Panc1 (cell line): ENCODE measurements around the gene PADI2. TPM values are rescaled to one million over a fixed set of nuclear protein-coding genes. Genes with fewer than 3 reads are reported as not detected.

Experiments used
- ATAC-seq: fragments of 200-7000 bp; cut with Tn5 transposase; 2 replicates; pipeline ENCODE4 v1.9.1; 2020; ENCODE audit warnings: mild to moderate bottlenecking, moderate library complexity
- BruUV-seq: library from RNA; stranded (reverse); fragments of 400-500 nt; replicated peaks from 2 replicates; lab custom pipeline; 2021; lab: Mats Ljungman, UMichigan
- CTCF ChIA-PET: fragments of 300-600 bp; sonication (Branson Sonifier 250); formaldehyde crosslinking; loops from one replicate; lab custom pipeline; 2022; ENCODE audit warnings: antibody characterized with exemption; lab: Charles Lee
- POLR2A ChIA-PET: fragments of 300-600 bp; sonication (Branson Sonifier 250); formaldehyde crosslinking; loops from one replicate; lab custom pipeline; 2022; ENCODE audit warnings: antibody characterized with exemption; lab: Charles Lee
- DNase-seq: peaks from one replicate; pipeline ENCODE4 v3.0.0-alpha.2; 2010; ENCODE audit warnings: low read depth, low spot score
- H3K27ac ChIP-seq: 2 replicates; pipeline ENCODE4 v1.5.1; 2011; ENCODE audit warnings: mild to moderate bottlenecking, low read length, inconsistent platforms
- H3K27me3 ChIP-seq: fragments of 200-500 bp; sonication (Bioruptor generic); 2 replicates; pipeline ENCODE4 v1.6.0; 2014; ENCODE audit warnings: low read length, inconsistent platforms; ENCODE audit not compliant: control insufficient read depth, insufficient read depth
- H3K36me3 ChIP-seq: fragments of 200-500 bp; sonication (Bioruptor generic); 2 replicates; pipeline ENCODE4 v1.5.1; 2014; ENCODE audit warnings: inconsistent platforms, mild to moderate bottlenecking, low read length, moderate library complexity; ENCODE audit not compliant: control insufficient read depth, insufficient read depth
- H3K4me1 ChIP-seq: 2 replicates; pipeline ENCODE4 v1.5.1; 2011; ENCODE audit warnings: inconsistent platforms, mild to moderate bottlenecking, low read length, moderate library complexity; ENCODE audit not compliant: control insufficient read depth, insufficient read depth
- H3K4me3 ChIP-seq, 2 experiments: 2 replicates each; pipeline ENCODE4 v1.5.1; 2011 to 2012; ENCODE audit warnings: low read depth in 2 of 2, low read length in 2 of 2, mild to moderate bottlenecking in 2 of 2, inconsistent platforms in 1 of 2, moderate library complexity in 1 of 2
- H3K9me3 ChIP-seq: fragments of 200-500 bp; sonication (Bioruptor generic); 2 replicates; pipeline ENCODE4 v1.5.1; 2014; ENCODE audit warnings: low read depth, mild to moderate bottlenecking, inconsistent platforms, low read length, moderate library complexity; ENCODE audit not compliant: control insufficient read depth, insufficient read depth
- POLR2AphosphoS5 ChIP-seq: IDR thresholded peaks from 2 replicates; pipeline ENCODE4 v1.6.1; 2012; ENCODE audit warnings: mild to moderate bottlenecking, low read depth, low read length, moderate library complexity
- SIN3A ChIP-seq: IDR thresholded peaks from 2 replicates; pipeline ENCODE4 v1.6.1; 2012; ENCODE audit warnings: low read depth, mild to moderate bottlenecking, low read length, moderate library complexity, borderline replicate concordance; ENCODE audit not compliant: insufficient read depth
- TCF7L2 ChIP-seq: IDR thresholded peaks from 2 replicates; pipeline ENCODE4 v1.6.1; 2011; ENCODE audit warnings: mild to moderate bottlenecking, low read depth, low read length, inconsistent platforms
- in situ Hi-C: cut with HindIII; loops from 2 replicates; pipeline ENCODE4 v1.10.0; 2016; ENCODE audit warnings: low sequenced_read_pairs, low pct_unique_long_range_greater_than_20kb
- intact Hi-C: fragments of 100-400 bp; cut with micrococcal nuclease; formaldehyde crosslinking; loops from one replicate; pipeline ENCODE4 v1.10.0; 2022; ENCODE audit not compliant: unreplicated experiment
- total RNA-seq: library from RNA; stranded (reverse); gene quantifications from one replicate; pipeline ENCODE4 v1.2.1, GENCODE V29; 2021; ENCODE audit not compliant: unreplicated experiment
- TF ChIP-seq, protein P1 (sequence below): fragments of 450-650 bp; IDR thresholded peaks from 2 replicates; pipeline ENCODE4 v1.5.1; 2017; ENCODE audit warnings: mild to moderate bottlenecking
- TF ChIP-seq, protein P2 (sequence below), 2 experiments: IDR thresholded peaks; 2 replicates each; pipeline ENCODE4 v1.6.1; 2011 to 2012; ENCODE audit warnings: low read depth in 2 of 2, control low read depth in 1 of 2, low read length in 1 of 2, mild to moderate bottlenecking in 1 of 2, moderate library complexity in 1 of 2; ENCODE audit not compliant: insufficient read depth in 1 of 2

PADI2 gene
- total RNA-seq, 1 experiment from 2014 or later: 507 TPM

DNA sequence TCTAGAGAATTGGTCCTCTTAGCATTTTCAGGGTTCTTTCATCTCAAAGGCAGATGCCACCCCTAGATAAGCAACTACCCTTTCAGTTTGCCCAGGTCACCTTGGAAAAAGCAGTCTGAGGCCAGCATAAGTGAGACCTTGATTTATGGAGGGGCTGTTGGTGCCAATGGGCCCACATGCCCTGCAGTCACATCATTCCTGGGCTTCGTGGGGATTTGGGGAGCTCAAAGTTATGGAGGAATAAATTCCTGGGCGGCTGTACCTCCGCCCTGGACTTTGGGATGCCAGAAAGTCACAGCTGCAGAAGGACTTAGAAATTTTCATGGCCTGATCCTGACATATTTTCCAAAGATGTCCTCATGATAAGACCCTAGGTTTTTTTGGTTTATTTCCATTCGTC is 62.7 kb downstream of the PADI2 start:
- no TSS peak for BruUV-seq
- H3K36me3 ChIP-seq: peaks cover 2% of the 10 kb centered on the region; the same call in 1 of the 2 replicates
- in situ Hi-C loops: no loop called here
- ATAC-seq (no peak), DNase-seq (no peak)
- intact Hi-C loops: loop anchor here (5.0 kb wide), 2 partner anchors 281 to 351 kb away; no protein-coding TSS in a partner anchor
- no peaks in the 10 kb centered on the region for H3K9me3 ChIP-seq
- H3K27me3 ChIP-seq: no peaks in the 10 kb centered on the region
- ChIA-PET POLR2A (no interaction called here), CTCF (no interaction called here)
- H3K4me3 ChIP-seq: no peak overlapping the region
- TF ChIP-seq SIN3A (no peak), POLR2AphosphoS5 (no peak), TCF7L2 (no peak)
- TF ChIP-seq, protein P1, sequence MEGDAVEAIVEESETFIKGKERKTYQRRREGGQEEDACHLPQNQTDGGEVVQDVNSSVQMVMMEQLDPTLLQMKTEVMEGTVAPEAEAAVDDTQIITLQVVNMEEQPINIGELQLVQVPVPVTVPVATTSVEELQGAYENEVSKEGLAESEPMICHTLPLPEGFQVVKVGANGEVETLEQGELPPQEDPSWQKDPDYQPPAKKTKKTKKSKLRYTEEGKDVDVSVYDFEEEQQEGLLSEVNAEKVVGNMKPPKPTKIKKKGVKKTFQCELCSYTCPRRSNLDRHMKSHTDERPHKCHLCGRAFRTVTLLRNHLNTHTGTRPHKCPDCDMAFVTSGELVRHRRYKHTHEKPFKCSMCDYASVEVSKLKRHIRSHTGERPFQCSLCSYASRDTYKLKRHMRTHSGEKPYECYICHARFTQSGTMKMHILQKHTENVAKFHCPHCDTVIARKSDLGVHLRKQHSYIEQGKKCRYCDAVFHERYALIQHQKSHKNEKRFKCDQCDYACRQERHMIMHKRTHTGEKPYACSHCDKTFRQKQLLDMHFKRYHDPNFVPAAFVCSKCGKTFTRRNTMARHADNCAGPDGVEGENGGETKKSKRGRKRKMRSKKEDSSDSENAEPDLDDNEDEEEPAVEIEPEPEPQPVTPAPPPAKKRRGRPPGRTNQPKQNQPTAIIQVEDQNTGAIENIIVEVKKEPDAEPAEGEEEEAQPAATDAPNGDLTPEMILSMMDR: no peak
- TF ChIP-seq, protein P2, sequence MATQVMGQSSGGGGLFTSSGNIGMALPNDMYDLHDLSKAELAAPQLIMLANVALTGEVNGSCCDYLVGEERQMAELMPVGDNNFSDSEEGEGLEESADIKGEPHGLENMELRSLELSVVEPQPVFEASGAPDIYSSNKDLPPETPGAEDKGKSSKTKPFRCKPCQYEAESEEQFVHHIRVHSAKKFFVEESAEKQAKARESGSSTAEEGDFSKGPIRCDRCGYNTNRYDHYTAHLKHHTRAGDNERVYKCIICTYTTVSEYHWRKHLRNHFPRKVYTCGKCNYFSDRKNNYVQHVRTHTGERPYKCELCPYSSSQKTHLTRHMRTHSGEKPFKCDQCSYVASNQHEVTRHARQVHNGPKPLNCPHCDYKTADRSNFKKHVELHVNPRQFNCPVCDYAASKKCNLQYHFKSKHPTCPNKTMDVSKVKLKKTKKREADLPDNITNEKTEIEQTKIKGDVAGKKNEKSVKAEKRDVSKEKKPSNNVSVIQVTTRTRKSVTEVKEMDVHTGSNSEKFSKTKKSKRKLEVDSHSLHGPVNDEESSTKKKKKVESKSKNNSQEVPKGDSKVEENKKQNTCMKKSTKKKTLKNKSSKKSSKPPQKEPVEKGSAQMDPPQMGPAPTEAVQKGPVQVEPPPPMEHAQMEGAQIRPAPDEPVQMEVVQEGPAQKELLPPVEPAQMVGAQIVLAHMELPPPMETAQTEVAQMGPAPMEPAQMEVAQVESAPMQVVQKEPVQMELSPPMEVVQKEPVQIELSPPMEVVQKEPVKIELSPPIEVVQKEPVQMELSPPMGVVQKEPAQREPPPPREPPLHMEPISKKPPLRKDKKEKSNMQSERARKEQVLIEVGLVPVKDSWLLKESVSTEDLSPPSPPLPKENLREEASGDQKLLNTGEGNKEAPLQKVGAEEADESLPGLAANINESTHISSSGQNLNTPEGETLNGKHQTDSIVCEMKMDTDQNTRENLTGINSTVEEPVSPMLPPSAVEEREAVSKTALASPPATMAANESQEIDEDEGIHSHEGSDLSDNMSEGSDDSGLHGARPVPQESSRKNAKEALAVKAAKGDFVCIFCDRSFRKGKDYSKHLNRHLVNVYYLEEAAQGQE (IDR thresholded peaks at IDR 0.05; ENCODE audit: insufficient read depth in 1 of 2, low read depth in 2 of 2, low read length in 1 of 2): no peak
- no peak overlapping the region for H3K27ac ChIP-seq
- peaks cover 9% of the 10 kb centered on the region for H3K4me1 ChIP-seq

DNA sequence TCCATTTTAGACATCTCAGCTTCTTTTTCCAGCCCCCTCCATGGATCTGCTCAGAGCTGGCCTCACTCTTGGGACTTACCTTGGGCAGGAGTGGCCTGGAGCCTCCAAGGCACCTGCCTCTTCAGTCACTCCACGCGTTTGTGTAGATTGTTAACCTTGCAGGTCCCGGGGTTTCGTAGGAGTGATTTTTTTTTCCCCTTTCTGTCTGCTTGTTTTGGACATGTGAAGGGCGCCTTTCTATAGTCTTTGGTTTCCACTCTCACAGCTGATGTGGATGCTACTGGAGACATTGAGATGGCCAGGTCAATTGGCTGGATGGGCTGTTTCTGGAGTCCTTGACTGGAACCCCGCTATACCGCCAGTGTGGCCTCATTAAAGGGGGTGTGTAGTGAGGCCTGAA is 63.5 kb downstream of the PADI2 start:
- no peak for ATAC-seq
- Histone ChIP-seq H3K4me3 (no peak overlapping the region), H3K4me1 (peaks cover 12% of the 10 kb centered on the region), H3K27ac (no peak overlapping the region; the same call in 1 of the 2 replicates), H3K9me3 (no peaks in the 10 kb centered on the region), H3K36me3 (peaks cover 8% of the 10 kb centered on the region), H3K27me3 (no peaks in the 10 kb centered on the region)
- in situ Hi-C loops: no loop called here
- no peak for DNase-seq
- intact Hi-C loops: loop anchor here (5.0 kb wide), 2 partner anchors 282 to 352 kb away; no protein-coding TSS in a partner anchor
- POLR2A ChIA-PET: no interaction called here
- no TSS peak for BruUV-seq
- TF ChIP-seq, protein P2 (IDR thresholded peaks at IDR 0.05; ENCODE audit: insufficient read depth in 1 of 2, low read depth in 2 of 2, low read length in 1 of 2): no peak
- TF ChIP-seq, protein P1: no peak
- TF ChIP-seq TCF7L2 (no peak), POLR2AphosphoS5 (no peak), SIN3A (no peak)
- CTCF ChIA-PET: no interaction called here
